Glomerular endothelial cell (primary cell): Measurements from ENCODE around the gene STARD13. TPM values are rescaled to one million over a fixed set of nuclear protein-coding genes. Genes with fewer than 3 reads are reported as not detected.
A peak's percentile ranks its signal among the peaks of the same experiment; 100 is the strongest.

ENCODE experiments used
- DNase-seq: peaks from one replicate; pipeline ENCODE4 v3.0.0-alpha.2; 2011; ENCODE audit warnings: low read depth, low spot score; ENCODE audit errors: extremely low read depth
- total RNA-seq: library from RNA; depleted of rRNA; stranded (reverse); fragments of >200 nt; gene quantifications from 2 replicates; pipeline ENCODE4 v1.2.3, GENCODE V29; 2015

Gene STARD13
- total RNA-seq, 1 donor from 2014 or later, result 28.4 TPM

DNA sequence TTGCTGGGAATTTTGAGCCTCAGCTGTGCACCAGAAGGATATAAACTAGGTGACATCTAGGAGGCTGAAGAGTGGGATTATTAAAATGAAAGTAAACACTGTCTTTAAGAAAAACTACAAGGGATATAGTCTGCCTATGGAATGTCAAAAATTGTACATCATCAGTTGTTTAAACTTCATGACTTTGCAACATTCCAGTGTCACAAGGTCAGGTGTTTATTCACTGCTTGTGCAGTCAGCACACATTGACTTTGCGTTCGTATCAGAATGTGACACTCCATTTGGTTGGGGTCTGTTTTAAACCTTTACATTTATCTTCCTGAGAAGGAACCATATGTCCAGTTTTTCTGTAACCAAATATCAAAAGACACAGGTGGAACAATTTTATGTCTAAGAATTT, 183.7 kb downstream of the STARD13 start:
- DNase-seq, result no peak

DNA sequence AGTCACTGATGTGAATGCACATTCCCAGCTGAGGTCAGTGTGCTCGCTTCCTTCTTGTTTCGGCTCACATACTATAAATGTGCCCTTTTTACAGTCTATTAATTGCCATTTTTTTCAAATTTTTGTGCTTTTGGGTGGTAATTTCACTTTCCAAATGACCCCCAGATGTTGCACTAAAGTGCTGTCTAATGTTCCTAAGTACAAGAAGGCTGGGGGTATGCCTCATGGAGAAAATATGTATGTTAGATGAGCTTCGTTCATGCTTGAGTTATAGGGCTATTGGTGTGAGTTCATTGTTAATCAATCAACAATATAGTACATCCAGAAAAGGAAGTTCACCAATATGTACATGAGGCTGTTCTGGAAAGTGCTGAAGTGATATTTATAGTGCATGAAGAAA, 184.7 kb downstream of the STARD13 start:
- no peak for DNase-seq

DNA sequence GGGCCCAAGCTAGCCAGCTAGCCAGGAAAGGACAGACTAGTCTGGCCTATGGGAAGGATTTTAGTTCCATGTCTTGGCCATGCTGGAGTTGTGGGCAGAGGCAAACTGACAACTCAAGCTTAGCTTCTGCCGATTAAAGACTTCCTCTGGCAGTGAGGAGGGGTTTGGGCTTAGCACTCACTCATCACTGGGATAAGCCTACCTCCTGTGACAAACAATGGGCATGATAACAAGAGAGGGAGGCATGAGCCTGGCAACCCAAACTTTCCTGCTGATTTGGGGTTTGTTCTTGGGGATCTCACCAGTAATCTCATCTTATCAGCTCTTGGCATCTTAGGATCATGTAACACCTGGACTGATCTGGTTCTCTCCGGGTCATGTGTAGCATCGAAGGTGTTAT, 185.7 kb downstream of the STARD13 start:
- no peak for DNase-seq

DNA sequence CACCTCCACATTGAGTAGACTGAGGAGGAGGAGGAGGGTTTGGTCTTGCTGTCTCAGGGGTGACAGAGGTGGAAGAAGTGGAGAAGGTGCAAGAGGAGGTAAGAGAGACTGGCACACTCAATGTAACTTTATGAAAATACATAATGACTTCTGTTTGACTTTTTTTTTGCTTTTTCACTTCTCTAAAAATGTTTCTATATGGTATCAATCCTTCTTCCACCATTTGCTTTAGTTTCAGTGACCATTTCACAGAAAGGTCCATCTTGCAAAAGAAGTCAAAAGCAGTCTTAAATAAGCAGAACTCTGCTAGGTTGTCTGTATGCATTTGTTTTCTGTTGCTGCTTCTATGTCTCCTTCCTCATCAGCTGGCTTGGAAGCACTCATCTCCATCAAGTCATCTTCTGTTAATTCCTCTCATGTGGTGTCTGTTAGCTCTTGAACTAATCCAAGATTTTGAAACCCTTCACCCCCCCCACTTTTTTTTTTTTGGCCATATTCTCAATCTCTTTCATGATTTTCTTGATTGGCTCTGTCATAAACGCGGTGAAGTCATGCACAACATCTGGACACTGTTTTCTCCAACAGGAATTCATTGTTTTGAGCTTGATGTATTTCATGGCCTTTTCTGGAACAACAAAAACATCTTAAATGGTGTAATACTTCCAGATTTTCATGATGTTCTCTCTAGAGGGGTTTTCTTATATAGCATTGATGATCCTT, 188.5 kb downstream of the STARD13 start:
- DNase-seq, result no peak

DNA sequence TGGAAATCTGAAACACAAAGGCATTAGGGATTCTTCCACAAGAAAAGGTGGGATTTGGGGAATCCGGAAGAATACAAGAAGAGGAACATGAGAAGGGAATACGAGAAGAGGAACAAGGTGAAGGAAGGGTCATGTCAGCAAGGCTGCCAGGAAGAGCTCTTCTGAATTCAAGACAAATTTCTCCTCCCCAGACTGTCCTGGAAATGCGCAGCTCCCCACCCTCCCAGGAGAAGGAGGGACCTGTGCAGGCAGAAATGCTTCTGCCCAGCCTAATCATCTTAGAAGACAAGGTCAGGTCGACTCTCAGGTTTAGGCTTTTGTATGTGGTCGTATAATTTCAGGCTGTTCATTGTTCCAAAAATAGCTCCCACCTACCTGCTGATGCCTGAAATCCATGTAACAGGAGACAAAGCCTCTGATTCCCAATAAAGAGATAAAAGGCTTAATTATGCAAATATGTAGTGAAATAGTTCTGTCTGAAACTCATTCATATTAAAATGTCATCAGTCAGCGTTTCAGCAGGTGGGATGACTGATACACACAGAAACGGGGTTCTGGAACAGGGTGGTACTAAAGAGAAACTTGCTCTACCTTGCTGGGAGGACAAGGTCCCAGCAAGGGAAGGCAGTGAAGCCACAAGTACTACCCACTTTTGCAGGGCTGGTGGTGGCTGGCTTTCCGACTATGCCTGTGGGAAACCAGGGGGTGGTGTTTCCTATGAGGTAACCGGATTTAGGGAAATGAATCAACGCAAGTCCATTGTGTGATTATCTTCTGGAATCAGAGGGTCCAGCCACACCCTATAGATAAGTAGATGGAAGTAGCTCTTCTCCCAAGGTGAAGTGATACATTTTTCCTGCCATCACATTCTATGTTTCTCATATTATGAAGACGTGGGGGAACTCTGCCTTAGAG, 193.2 kb downstream of the STARD13 start:
- no peak for DNase-seq

DNA sequence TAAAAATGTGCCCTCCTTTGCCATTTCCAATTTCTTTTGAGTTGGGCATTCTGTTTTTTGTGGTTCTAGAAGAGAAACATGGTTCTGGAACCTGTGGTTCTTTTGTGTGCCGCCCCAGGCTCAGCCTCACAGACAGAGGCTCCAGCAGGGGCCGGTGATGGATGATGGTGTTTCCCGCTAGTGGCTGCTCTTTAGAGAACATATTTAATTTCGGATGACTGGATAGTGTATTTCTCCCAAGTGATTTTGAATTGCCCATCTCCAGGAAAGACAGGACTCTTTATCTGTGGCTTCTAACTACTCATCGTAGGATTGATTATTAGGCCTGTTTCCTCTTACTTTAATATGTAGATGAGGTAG, 194.2 kb downstream of the STARD13 start:
- no peak for DNase-seq

DNA sequence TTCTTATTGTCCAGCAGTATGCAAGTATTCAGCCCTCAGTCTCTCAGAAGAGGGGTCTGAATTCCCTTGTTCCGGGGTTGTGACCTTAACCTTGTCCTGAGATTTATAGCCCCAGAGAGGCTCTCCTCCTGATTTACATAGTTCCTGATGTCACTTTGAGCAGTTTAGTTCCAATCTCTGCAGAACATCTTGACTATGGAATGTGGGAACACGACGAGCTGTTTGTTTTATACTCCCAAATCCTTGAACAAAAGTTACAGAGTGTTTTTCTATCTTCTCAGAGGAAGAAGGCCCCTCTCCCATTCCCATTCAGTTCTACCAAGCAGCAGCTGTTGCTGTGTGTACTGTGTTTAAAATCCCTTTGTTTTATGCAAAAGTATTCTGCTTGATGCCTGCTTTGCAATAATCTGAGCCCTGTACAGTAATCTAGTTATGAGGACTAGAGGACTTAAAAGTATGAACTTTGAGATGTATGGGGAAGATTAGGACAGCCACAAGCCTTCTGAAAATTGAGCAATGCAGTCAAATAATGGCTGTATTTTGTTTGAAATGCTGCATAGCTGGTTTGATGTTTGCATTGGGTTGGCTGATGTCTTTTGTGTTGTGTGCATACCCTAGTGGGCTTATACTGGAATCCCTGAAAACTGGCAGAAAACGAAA, 194.7 kb downstream of the STARD13 start:
- DNase-seq, result peak; percentile 47

DNA sequence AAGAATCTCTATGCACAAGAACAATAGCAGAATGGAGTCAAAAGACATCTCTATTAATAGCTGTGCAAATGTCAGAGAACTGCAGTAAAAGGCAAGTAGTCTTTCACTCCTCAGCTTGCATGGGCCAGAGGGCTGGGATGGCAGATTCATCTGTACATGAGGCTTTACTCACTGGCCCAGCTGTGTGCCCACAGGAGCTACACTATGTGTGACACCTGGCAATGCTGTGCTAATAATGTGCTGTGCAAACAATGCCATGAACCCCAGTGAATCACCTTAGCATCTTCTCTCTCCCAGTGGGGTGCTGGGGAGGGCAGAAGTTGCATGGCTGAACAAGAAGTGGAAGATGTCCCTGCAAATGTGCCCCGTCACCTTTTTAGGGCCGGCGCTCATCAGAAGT, 196.2 kb downstream of the STARD13 start:
- no peak for DNase-seq

DNA sequence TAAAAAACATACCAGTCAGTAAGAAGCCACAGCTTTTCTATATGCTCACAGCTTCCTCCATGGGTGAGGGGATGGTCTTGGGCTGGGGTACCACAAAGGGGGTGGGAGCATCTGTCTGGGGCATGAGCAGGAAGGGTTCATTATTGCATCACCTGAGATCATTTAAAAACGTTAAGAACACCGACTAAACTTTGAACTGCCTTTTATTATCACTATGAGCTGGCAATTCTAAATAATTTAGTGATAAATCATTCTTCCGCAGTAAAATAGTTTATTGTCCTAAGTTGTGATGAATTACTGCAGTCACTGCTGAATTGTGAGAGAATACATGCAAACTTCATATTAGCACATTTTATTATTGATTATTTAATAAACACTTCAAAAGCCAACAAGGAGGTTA, 197.8 kb downstream of the STARD13 start:
- no peak for DNase-seq

DNA sequence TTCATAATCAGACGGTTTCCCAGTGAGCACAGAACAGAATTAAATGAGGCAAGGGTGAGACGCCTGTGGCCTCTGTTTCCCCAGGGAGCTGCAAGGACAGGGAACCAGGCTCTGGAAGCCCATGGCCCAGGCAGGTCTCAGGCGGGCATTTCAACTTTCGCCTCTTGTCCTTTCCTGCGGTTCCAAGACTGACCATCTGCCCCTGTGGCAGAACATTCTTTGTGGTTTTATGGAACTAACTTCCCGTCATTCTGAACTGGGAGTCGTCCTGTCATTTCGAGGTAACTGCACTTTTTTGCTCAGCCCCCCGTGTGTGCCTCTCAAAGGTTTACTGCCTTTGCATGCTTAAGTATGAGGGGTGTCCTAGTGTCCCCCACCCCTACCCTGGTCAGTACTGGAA, 198.5 kb downstream of the STARD13 start:
- DNase-seq, result no peak

DNA sequence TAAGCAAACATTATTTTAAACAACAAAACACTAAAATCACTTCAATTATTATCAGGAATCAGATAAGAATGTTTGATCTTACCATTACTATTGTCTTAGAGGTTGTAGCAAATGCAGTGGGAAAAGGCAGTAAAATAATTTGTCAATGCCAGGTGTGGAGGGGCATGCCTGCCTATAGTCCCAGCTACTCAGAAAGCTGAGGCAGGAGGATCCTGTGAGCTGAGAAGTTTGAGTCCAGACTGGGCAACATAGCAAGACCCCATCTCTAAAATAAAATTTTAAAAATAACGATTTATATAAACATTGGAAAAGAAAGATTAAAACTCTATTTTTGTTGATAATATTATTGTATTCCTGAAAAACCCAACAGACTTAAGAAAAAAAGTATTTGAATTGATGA, 202.5 kb downstream of the STARD13 start:
- no peak for DNase-seq

DNA sequence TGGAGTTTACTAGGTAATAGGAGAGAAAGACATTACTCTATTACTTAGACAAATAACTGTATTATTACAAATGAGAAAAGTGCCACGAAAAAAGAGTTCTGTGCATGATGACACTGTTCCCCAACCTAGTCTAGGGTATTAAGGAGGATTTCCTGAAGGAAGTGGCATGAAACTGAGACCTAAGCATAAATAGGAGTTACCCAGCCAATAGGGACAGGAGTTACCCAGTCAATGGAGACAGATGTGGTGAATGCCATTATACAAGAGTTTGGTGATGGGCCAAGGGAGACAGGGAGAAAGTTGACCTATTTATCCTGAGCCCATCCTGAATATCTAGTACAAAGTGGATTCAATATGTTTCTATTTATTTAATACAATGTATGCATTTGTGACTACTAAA, 203.9 kb downstream of the STARD13 start:
- DNase-seq, result no peak

DNA sequence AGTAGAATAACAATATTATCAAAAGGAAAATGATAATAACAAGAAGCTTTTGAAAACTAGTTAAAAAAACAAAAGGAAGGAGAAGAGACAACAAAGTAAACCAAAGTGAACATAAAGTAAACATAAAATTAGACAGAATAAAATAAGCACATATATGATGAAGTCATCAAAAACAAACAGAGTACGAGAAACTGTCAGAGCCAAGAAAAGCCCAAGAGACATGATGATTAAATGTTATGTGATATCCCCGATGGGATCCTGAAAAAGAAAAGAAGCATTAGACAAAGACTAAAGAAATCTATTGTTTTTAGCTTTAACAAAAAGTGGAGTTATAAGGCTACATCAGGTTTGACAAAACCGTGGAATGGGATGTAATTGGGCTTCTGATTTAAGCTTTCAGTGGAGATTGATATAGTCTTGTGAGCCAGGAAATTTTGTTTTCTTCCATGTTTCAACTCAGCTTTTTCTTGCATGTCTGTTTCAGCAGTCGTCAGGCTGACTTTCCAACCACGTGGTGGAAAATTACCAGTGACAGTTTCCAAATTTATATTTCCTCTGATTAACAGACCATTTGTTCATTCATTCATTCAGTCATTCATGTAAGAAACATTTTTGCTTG, 204.5 kb downstream of the STARD13 start:
- no peak for DNase-seq

DNA sequence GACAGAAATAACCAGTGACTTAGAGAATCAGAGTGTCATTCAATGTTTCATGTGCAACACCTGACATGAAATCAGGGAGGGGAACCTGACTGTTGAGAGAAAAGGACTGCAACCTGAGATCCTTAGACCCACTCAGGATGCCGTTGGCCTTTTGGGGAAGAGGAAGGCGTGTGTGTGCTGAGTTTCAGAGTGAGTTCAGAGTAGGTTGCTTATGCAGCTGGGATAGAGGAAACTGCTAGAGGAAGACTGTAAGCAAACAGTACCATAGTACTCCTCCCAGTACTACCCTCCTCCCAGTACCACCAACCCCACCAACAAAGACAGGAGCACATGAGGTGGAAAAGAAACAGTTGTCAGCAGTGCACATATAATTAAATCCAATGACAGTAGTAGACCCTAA, 205.6 kb downstream of the STARD13 start:
- no peak for DNase-seq

DNA sequence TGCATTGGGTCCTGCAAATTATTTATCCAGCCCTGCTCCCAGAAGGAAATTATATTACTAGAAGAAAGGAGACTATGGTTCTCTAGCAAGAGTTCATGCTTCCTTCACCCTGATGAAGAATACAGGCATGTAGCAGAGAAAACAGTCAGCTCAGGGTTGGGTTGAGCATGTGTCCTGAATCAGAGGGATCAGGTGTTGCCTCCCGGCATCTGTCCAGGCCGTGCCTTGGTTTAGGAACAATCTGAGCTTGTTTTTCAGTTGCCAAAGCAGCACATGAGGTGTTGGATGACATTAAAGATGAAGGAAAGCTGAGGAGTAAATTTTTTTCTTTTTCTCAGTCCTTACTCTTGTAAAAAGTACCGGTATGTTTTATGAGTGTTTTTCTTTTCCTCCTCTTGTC, 207.3 kb downstream of the STARD13 start:
- no peak for DNase-seq

DNA sequence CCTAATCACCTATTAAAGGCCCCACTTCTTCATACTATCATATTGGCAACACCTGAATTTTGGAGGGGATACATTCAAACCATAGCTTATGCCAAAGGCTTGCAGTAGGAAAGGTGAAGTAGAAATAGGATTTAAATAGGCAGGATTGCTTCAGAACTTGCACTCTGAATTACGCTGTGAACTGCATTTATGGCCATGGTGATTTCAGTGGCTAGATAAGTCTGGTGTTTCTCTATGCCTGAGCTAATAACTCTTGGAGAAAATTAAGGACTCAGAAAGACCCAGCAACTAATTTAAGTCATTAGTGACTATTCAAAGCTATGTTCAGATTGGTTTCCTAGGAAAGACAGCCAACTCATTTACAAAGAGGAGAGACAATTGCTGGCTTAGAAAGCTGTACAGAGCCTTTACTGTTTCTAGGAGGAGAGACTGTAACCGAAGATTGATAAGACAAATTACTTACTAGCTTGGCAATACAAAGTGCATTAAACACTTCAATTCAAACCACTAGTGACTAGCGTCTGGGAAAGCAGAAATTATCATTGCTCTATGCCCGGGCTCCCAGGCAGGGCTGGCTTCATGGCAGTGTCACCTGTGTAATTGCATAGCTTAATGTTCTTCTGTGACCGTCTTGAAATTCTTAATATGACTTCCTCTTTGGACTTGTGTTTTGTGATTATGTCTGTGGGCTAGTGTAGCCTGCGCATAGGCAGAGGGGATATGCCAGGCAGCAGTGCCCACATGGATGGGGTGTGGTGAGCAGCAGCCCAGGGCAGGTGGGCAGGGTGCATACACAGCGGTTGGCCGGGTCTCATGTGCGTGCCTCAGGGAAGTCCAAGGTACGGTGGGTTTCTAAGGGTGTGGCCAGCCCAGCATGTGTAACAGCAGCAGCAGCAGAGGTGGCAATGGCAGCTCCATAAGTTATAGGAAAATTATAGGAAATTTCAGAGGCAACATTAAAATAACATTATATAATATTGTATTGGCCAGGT, 209.3 kb downstream of the STARD13 start:
- DNase-seq, result no peak

DNA sequence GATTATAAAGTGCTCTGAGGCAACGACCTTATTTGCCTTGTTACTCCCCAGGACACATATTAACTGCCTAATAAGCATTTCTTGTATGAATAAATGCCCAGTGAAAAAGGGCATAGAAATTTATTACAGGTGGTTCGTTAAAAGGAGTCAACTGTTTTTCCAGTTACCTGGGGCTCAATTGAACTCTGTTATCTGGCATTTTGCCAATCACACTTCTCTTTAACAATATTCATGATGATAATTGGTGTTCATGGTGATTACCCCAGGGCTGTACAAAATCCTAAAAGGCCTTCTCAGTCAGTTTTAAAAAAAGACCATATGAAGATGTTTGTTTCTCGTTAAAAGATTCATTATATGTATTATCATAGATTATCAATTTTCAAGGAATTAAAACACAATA, 212.2 kb downstream of the STARD13 start:
- no peak for DNase-seq

DNA sequence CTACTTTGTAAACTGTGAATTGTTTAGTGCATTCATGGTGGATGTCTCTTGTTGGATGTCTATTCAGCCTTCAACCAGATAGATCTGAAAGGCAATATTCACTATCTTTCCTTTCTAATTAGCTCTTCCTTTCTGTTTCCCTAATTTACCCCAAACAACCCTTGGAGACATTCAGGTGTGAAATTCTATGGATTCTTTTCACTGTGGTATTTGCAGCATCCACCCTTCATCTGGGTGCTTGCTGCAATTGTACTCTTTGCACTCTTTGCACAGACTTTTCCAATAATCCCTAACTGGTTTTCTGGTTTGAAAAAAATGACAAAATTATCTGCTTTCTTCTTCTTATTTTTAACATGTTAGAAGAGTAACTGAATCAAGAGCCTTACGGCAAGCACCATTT, 212.8 kb downstream of the STARD13 start:
- DNase-seq, result no peak

DNA sequence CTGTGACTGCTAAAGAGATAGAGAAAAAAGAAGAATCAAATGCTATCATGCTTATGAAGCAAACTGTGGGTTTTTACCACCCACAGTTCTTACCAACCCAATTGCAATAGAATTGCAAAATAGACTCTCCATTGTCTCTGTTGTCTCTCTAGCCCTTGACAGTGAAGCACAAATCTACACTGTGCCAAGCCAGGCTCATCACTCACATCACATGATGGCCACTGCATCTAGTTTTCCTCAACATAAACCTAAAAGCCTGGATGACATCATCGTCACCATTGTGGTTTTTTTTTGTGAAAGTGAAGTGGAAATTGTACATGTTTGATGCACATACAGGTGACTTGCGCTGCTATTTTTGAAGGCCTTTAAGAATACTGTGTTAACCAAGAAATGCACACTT, 213.3 kb downstream of the STARD13 start:
- DNase-seq, result no peak

DNA sequence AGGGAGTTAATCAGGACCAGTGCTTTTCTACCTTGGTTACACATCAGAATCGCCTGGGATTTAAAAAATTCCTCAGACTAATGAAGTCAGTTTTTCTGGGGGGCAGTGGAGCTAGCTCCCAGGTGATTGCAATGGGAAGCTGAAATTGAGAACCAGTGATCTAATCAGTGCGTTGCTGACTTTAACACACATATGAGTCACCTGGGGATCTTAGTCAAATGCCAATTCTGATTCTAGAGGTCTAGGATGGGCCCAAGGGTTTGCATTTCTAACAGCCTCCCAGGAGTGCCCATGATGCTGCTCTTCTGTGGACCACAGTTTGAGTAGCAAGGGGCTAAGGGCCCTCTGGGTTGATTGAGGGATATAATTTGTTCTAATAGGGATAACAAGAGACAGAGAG, 214.8 kb downstream of the STARD13 start:
- no peak for DNase-seq
